ENCODE results near the gene ST6GAL1. TPM values are rescaled to one million over a fixed set of nuclear protein-coding genes. Genes with fewer than 3 reads are reported as not detected.

Gene ST6GAL1
- total RNA-seq, 2 experiments from 2014 or later = 116 to 128 TPM

DNA sequence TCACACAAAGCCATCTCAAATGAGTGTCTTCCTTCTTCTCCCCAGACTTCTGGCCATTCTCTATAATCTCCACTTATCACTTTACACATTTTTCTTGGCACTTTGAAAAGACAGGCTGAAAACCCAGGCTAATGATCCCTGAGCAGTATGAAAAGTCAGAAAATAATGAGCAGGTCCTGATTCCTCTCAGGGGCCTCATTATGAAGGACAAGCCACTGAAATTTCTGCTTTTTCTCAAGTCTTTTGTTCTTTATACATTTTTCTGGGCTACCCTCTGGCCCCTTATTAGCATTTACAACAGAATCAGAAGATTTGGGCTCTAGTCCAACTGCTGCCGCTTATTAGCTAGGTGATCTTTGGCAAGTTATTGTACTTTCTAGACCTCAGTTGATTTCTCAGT lies 9.5 kb upstream of the ST6GAL1 start:
- no peaks in the 10 kb centered on the region for H3K9me3 Mint-ChIP-seq
- H3K27me3 Mint-ChIP-seq = no peaks in the 10 kb centered on the region
- ChIA-PET CTCF (interaction anchor here (1.1 to 2.0 kb wide), 3 partner anchors 49 to 71 kb away, joined by 3 to 8 read pairs (median 3); no protein-coding TSS in a partner anchor), POLR2A (interaction anchor here (3.8 to 5.9 kb wide), 2 partner anchors 11 kb away, joined by 15 to 27 read pairs; no protein-coding TSS in a partner anchor)
- peaks cover 16% of the 10 kb centered on the region for H3K4me1 Mint-ChIP-seq
- no peak overlapping the region for H3K27ac Mint-ChIP-seq
- H3K4me3 Mint-ChIP-seq = no peak overlapping the region
- H3K36me3 Mint-ChIP-seq (ENCODE audit: low read depth) = no peaks in the 10 kb centered on the region
- no peak for DNase-seq

- no peak overlapping the region for H3K4me3 Mint-ChIP-seq
- peaks cover 8% of the 10 kb centered on the region for H3K4me1 Mint-ChIP-seq
- no peak for DNase-seq
- H3K9me3 Mint-ChIP-seq = no peaks in the 10 kb centered on the region
- ChIA-PET CTCF (interaction anchor here (2.0 kb wide), 1 partner anchor 72 kb away, joined by 8 read pairs; no protein-coding TSS in a partner anchor), POLR2A (interaction anchor here (1.1 to 5.9 kb wide), 3 partner anchors 10 to 104 kb away, joined by 4 to 27 read pairs (median 15); no protein-coding TSS in a partner anchor)
- H3K36me3 Mint-ChIP-seq (ENCODE audit: low read depth) = no peaks in the 10 kb centered on the region
- no peak overlapping the region for H3K27ac Mint-ChIP-seq
- H3K27me3 Mint-ChIP-seq = no peaks in the 10 kb centered on the region
Measured at GRCh38 chr3:186921578-186921977, 8.7 kb upstream of the ST6GAL1 start.

GRCh38 chr3:186922224-186922623 lies 8.1 kb upstream of the ST6GAL1 start:
- no peaks in the 10 kb centered on the region for H3K36me3 Mint-ChIP-seq (ENCODE audit: low read depth)
- DNase-seq = no peak
- ChIA-PET POLR2A (interaction anchor here (1.1 to 5.9 kb wide), 5 partner anchors 9 to 104 kb away, joined by 3 to 27 read pairs (median 5); no protein-coding TSS in a partner anchor), CTCF (interaction anchor here (0.9 kb wide), 1 partner anchor 11 kb away, joined by 3 read pairs; no protein-coding TSS in a partner anchor)
- peaks cover 5% of the 10 kb centered on the region for H3K4me1 Mint-ChIP-seq
- H3K27me3 Mint-ChIP-seq = no peaks in the 10 kb centered on the region
- no peak overlapping the region for H3K27ac Mint-ChIP-seq
- no peaks in the 10 kb centered on the region for H3K9me3 Mint-ChIP-seq
- H3K4me3 Mint-ChIP-seq = no peak overlapping the region

DNA sequence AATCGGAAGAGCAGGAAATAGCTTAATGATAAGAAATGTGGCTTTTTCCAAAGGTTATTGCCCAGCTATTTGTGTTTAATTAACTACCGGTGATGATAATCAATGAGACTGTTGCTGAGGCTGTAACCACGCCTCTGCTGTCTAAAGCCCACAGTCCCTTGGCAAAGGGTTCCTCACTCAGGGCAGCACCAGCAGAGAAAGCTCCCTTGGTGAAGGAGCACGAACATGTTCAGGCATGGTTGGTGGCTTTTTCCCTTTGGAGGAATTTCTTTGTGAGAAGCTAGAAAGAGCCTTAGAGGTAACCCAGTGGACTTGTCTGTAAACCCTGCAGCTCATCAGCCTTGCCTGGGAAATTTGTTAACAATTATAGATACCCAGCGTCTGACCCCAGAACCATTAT lies 7.5 kb upstream of the ST6GAL1 start:
- Mint-ChIP-seq H3K4me1 (peaks cover 3% of the 10 kb centered on the region), H3K9me3 (no peaks in the 10 kb centered on the region), H3K4me3 (no peak overlapping the region), H3K36me3 (ENCODE audit: low read depth) (no peaks in the 10 kb centered on the region), H3K27me3 (no peaks in the 10 kb centered on the region), H3K27ac (no peak overlapping the region)
- POLR2A ChIA-PET = interaction anchor here (1.3 to 5.9 kb wide), 4 partner anchors 9 to 42 kb away, joined by 3 to 27 read pairs (median 10); no protein-coding TSS in a partner anchor
- CTCF ChIA-PET = interaction anchor here (0.9 kb wide), 1 partner anchor 10 kb away, joined by 3 read pairs; no protein-coding TSS in a partner anchor
- DNase-seq = no peak

DNA sequence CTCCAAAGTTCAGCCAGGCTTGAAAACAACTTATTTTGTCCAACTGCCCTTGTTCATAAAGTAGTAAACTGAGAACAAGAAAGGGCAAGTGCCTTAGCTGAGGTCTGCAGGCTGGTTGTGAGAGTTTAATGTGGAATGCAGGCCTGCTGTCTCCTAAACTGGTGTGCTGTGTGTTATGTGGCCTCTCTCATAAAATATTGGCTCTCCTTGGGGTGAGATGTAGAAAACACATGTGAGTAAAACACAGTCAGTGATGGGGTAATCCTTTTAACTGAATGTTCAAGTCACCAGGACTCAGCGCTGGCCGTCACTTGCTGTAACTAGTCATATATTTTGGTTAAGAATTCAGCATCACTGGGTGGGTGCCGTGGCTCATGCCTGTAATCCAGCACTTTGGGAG lies 7.1 kb upstream of the ST6GAL1 start:
- POLR2A ChIA-PET = interaction anchor here (1.3 to 5.9 kb wide), 4 partner anchors 8 to 43 kb away, joined by 3 to 27 read pairs (median 10); no protein-coding TSS in a partner anchor

GRCh38 chr3:186925826-186926225 lies 4.5 kb upstream of the ST6GAL1 start:
- no peaks in the 10 kb centered on the region for H3K9me3 Mint-ChIP-seq
- CTCF ChIA-PET = no interaction called here

More for the DNA sequence above, 7.1 kb upstream of the ST6GAL1 start:
- no peaks in the 10 kb centered on the region for H3K9me3 Mint-ChIP-seq
- no peak overlapping the region for H3K27ac Mint-ChIP-seq
- no peaks in the 10 kb centered on the region for H3K27me3 Mint-ChIP-seq
- no peaks in the 10 kb centered on the region for H3K36me3 Mint-ChIP-seq (ENCODE audit: low read depth)
- no peak overlapping the region for H3K4me3 Mint-ChIP-seq
- no peak for DNase-seq
- H3K4me1 Mint-ChIP-seq = no peaks in the 10 kb centered on the region
- CTCF ChIA-PET = no interaction called here

DNA sequence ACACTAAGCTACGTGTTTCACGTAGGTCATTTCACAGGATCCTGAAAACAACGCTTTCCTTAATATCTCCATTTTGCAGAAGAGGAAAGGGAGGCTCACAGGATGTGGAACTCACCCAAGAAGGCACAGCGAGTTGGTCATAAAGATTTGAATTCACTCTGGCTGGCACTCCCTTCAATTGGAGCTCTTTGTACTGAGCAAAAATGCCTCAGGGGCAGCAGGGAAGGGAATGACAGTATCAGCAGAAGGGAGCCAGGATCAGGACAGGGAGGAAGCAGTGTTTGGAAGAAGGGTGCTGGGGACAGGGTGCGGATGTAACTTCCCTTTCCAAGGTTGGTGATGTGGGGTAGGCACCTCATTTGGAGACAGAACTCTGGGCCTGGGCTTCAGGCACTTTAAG lies 1.1 kb upstream of the ST6GAL1 start:
- Mint-ChIP-seq H3K9me3 (no peaks in the 10 kb centered on the region), H3K36me3 (ENCODE audit: low read depth) (peaks cover 30% of the 10 kb centered on the region), H3K4me1 (peaks cover 31% of the 10 kb centered on the region), H3K27me3 (no peaks in the 10 kb centered on the region), H3K27ac (no peak overlapping the region), H3K4me3 (peak overlapping the region; percentile 21)
- ChIA-PET CTCF (interaction anchor here (1.1 to 1.7 kb wide), 3 partner anchors 20 to 210 kb away, joined by 4 to 7 read pairs (median 6); partner anchors contain the start of gene RPL39L), POLR2A (interaction anchor here (1.2 to 3.7 kb wide), 4 partner anchors 13 to 209 kb away, joined by 4 to 25 read pairs (median 5); partner anchors contain the start of gene RPL39L)
- no peak for DNase-seq

More at GRCh38 chr3:186925826-186926225, 4.5 kb upstream of the ST6GAL1 start:
- no peak for DNase-seq
- no peaks in the 10 kb centered on the region for H3K27me3 Mint-ChIP-seq
- POLR2A ChIA-PET = no interaction called here
- H3K4me1 Mint-ChIP-seq = peaks cover 10% of the 10 kb centered on the region
- H3K27ac Mint-ChIP-seq = no peak overlapping the region
- no peak overlapping the region for H3K4me3 Mint-ChIP-seq
- H3K36me3 Mint-ChIP-seq (ENCODE audit: low read depth) = no peaks in the 10 kb centered on the region

DNA sequence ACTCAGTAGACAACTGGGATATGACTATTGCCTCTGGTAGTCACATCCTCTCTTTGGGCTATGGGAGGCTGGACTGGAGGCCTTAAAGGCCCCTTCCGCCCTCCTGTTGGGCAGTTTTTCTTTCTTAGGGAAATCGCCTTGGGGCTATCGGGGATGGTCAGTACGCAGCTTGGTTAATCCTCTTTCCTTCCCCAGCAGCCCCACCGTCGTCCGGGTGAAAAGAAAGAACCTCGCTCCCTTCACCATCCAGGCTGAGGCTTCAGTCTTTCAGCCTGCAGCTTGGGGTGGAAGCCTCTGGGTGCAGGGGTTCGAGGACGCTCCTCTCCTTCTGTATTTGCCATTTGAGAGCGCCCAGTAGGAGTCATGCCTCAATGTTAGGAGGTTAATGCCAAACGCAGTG lies 641 bp upstream of the ST6GAL1 start:
- Mint-ChIP-seq H3K4me3 (peak overlapping the region; percentile 84), H3K27me3 (no peaks in the 10 kb centered on the region), H3K4me1 (peaks cover 33% of the 10 kb centered on the region), H3K9me3 (no peaks in the 10 kb centered on the region), H3K27ac (peak overlapping the region; percentile 88), H3K36me3 (ENCODE audit: low read depth) (peaks cover 33% of the 10 kb centered on the region)
- DNase-seq = no peak
- POLR2A ChIA-PET = interaction anchor here (1.5 to 4.1 kb wide), 6 partner anchors 13 to 209 kb away, joined by 4 to 55 read pairs (median 26); partner anchors contain the start of gene RPL39L
- CTCF ChIA-PET = interaction anchor here (1.4 to 1.7 kb wide), 2 partner anchors 21 to 210 kb away, joined by 4 to 7 read pairs; partner anchors contain the start of gene RPL39L

DNA sequence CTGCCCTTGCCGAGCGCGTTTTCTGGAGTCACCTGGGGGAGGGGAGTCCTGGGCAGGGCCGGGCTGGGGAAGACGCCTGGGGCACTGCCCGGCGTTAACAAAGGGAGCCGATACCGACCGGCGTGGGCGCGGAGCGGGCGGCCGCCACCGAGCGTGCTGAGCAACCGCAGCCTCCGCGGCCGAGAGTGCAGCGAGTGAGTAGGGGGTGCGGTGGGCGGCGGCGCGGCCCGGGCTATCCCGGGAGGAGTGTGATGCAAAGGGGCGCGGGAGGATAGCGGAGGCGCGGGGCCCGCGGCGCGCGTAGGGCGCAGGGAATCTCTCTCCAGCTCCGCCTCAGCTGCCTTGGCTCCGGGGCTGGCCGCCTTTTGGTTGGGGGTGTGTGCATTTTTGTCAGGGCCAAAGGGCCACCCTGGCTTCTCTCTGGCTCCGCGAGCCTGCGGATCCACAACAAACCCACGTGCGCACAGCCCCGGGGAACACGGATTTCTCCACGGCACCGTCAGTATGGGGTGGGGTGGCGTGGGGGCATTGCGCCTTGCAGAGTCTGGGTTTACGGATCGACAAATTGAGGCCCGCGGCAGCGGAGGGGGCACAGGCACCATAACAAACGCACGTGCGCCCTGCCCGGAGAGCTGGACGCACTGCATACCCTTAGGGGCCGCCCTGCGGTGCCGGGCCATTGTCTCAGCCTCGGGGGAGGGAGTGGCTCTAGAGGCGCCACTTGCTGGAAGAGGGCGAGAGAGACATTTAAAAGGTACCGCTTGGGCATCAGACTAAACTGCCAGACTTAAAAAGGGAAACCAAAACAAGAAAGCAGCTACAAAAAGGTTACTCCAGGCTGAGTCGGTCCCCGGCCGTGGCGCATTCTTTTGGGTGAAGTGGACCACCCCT lies 560 bp downstream of the ST6GAL1 start:
- Mint-ChIP-seq H3K9me3 (peaks cover 2% of the 10 kb centered on the region), H3K4me1 (peaks cover 39% of the 10 kb centered on the region), H3K4me3 (peak overlapping the region; percentile 84), H3K36me3 (ENCODE audit: low read depth) (peaks cover 43% of the 10 kb centered on the region), H3K27ac (peak overlapping the region; percentile 88), H3K27me3 (no peaks in the 10 kb centered on the region)
- POLR2A ChIA-PET = interaction anchor here (0.6 to 4.1 kb wide), 42 partner anchors 9 to 994 kb away, joined by 3 to 72 read pairs (median 10); partner anchors contain the start of genes DNAJB11, EIF4A2, RFC4 and RPL39L
- CTCF ChIA-PET = interaction anchor here (0.6 to 3.8 kb wide), 28 partner anchors 13 to 398 kb away, joined by 3 to 55 read pairs (median 4); partner anchors contain the start of gene RPL39L
- peak; percentile 77 for DNase-seq

- H3K27me3 Mint-ChIP-seq = no peaks in the 10 kb centered on the region
- H3K4me1 Mint-ChIP-seq = peaks cover 43% of the 10 kb centered on the region
- ChIA-PET POLR2A (interaction anchor here (0.7 to 4.1 kb wide), 42 partner anchors 9 to 994 kb away, joined by 3 to 72 read pairs (median 10); partner anchors contain the start of genes DNAJB11, EIF4A2, RFC4 and RPL39L), CTCF (interaction anchor here (0.6 to 3.8 kb wide), 30 partner anchors 13 to 398 kb away, joined by 3 to 55 read pairs (median 4); partner anchors contain the start of gene RPL39L)
- H3K9me3 Mint-ChIP-seq = peaks cover 2% of the 10 kb centered on the region
- peaks cover 47% of the 10 kb centered on the region for H3K36me3 Mint-ChIP-seq (ENCODE audit: low read depth)
- peak; percentile 90 for DNase-seq
- H3K27ac Mint-ChIP-seq = peak overlapping the region; percentile 88
- peak overlapping the region; percentile 84 for H3K4me3 Mint-ChIP-seq
Measured at GRCh38 chr3:186931532-186932280, 1.4 kb downstream of the ST6GAL1 start.

- Mint-ChIP-seq H3K36me3 (ENCODE audit: low read depth) (peaks cover 53% of the 10 kb centered on the region), H3K27ac (peak overlapping the region; percentile 88), H3K4me1 (peaks cover 49% of the 10 kb centered on the region), H3K9me3 (peaks cover 2% of the 10 kb centered on the region), H3K27me3 (no peaks in the 10 kb centered on the region), H3K4me3 (peak overlapping the region; percentile 84)
- no peak for DNase-seq
- POLR2A ChIA-PET = interaction anchor here (1.0 to 4.1 kb wide), 34 partner anchors 10 to 995 kb away, joined by 3 to 72 read pairs (median 12); partner anchors contain the start of genes DNAJB11, EIF4A2, RFC4 and RPL39L
- CTCF ChIA-PET = interaction anchor here (0.9 to 3.8 kb wide), 27 partner anchors 10 to 316 kb away, joined by 3 to 55 read pairs (median 4); partner anchors contain the start of gene RPL39L
Measured at GRCh38 chr3:186932281-186933181, 2.2 kb downstream of the ST6GAL1 start.
